Progenitor cell of endocrine pancreas (in vitro differentiated cells): Measurements from ENCODE around the gene RASGRP2. TPM values are rescaled to one million over a fixed set of nuclear protein-coding genes. Genes with fewer than 3 reads are reported as not detected.

Experiments
- DNase-seq: peaks from one replicate; pipeline ENCODE4 v3.0.0; 2021; ENCODE audit warnings: low spot score; ENCODE audit not compliant: unreplicated experiment
- H3K27ac Mint-ChIP-seq: 2 replicates; pipeline ENCODE4 v1.8.0; 2021; ENCODE audit warnings: mild to moderate bottlenecking, moderate library complexity, mixed read lengths
- H3K27me3 Mint-ChIP-seq: 2 replicates; pipeline ENCODE4 v1.8.0; 2021; ENCODE audit warnings: mixed read lengths
- H3K36me3 Mint-ChIP-seq: 2 replicates; pipeline ENCODE4 v1.8.0; 2022; ENCODE audit warnings: mixed read lengths; ENCODE audit not compliant: insufficient read depth
- H3K4me1 Mint-ChIP-seq: 2 replicates; pipeline ENCODE4 v1.8.0; 2021; ENCODE audit warnings: low read depth, mixed read lengths
- H3K4me3 Mint-ChIP-seq: 2 replicates; pipeline ENCODE4 v1.8.0; 2021; ENCODE audit warnings: low read depth, mild to moderate bottlenecking, moderate library complexity, mixed read lengths
- H3K9me3 Mint-ChIP-seq: 2 replicates; pipeline ENCODE4 v1.8.0; 2021; ENCODE audit warnings: low read depth, mixed read lengths
- CTCF ChIP-seq: fragments of 200-600 bp; sonication (generic); IDR thresholded peaks from one replicate; pipeline ENCODE4 v1.5.0; 2021; ENCODE audit warnings: antibody characterized with exemption, mild to moderate bottlenecking; ENCODE audit not compliant: unreplicated experiment
- total RNA-seq: library from RNA; stranded (reverse); gene quantifications from 2 replicates; pipeline ENCODE4 v1.2.1, GENCODE V29; 2021

The RASGRP2 gene
- total RNA-seq, 1 donor from 2014 or later = 0.53 TPM

DNA sequence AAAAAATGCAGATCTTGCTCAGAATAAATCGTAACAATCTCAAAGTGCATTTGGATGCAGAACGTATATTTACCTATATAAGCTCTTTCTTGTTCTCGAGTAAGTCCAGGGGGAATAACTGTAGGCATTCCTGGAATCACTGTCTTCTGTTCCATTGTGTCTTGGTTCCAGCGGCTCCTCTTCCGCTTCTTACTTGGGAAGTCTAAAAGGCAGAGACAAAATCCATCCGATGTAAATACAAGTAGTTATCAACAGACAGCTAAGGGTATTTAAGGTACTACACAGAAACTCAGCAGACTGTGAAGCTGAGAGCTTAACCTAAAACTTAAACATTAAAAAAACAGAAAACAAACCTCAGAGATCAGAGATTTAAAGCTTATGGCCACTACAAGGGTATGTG is 32.5 kb upstream of the RASGRP2 start:
- DNase-seq = no peak
- no peak for TF ChIP-seq CTCF
- Mint-ChIP-seq H3K36me3 (peaks cover 43% of the 10 kb centered on the region), H3K4me1 (peaks cover 37% of the 10 kb centered on the region), H3K4me3 (peak overlapping the region; percentile 93), H3K9me3 (no peaks in the 10 kb centered on the region), H3K27me3 (no peaks in the 10 kb centered on the region), H3K27ac (peak overlapping the region; percentile 97)

DNA sequence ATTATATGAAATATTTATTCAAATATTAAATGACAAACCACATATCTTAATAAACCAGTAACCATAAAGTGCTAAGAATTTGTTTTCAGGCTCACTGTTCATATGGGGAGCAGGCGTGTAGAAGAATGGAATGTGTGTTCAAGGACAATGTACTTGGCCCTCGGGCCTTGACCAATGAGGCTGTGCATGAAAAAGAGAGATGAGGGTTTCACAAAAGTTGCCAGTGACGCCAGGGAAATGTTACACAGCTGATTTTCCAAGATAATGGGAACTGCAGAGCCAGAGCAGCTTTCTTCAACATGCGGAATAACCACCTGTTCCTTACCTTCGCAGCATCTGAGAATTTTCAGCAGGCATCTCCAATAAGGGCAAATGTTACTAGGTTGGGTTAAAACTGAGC is 30.2 kb upstream of the RASGRP2 start:
- Mint-ChIP-seq H3K9me3 (no peaks in the 10 kb centered on the region), H3K36me3 (peaks cover 57% of the 10 kb centered on the region), H3K27ac (no peak overlapping the region), H3K4me3 (no peak overlapping the region), H3K4me1 (peaks cover 36% of the 10 kb centered on the region), H3K27me3 (no peaks in the 10 kb centered on the region)
- no peak for DNase-seq
- TF ChIP-seq CTCF = no peak

DNA sequence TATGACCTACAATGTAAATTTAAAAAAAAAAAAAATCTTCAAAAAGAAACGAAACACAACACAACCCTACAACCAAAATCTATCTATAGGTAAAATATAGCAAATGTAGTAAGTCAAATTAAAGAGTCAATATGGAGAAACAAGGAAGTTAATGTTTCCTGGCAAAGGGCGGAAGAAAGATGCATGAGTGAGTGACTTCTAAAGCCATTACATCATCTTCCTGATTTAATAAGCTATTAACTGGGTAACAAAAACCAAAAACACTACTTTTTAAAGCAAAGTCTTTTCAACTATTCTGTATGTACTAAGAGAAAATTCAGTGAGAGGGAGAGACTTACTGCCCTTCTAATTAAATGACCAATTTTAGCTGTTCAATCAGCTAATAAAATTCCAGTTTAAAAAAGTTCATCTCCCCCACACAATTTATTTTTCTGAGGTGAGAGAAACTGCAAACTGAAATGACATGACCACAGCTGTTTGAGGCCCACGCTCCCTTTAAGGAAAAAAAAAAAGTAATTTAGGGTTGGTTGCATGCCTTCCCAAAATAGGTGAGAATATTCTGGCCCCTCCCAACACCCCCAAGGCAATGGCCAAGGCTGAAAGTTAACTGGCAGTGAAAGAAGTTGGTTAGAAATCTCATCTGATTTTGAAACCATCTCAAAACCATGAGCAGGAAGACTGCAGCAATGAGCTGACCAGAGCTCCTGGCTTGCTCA is 28.5 kb upstream of the RASGRP2 start:
- no peak for DNase-seq
- peak overlapping the region; percentile 1 for H3K27ac Mint-ChIP-seq
- peaks cover 35% of the 10 kb centered on the region for H3K4me1 Mint-ChIP-seq
- H3K27me3 Mint-ChIP-seq = no peaks in the 10 kb centered on the region
- TF ChIP-seq CTCF = no peak
- peaks cover 71% of the 10 kb centered on the region for H3K36me3 Mint-ChIP-seq
- H3K9me3 Mint-ChIP-seq = no peaks in the 10 kb centered on the region
- no peak overlapping the region for H3K4me3 Mint-ChIP-seq

GRCh38 chr11:64771861-64772260 is 27.9 kb upstream of the RASGRP2 start:
- H3K27me3 Mint-ChIP-seq = no peaks in the 10 kb centered on the region
- no peaks in the 10 kb centered on the region for H3K9me3 Mint-ChIP-seq
- no peak overlapping the region for H3K4me3 Mint-ChIP-seq
- no peak for TF ChIP-seq CTCF
- H3K27ac Mint-ChIP-seq = peak overlapping the region; percentile 1
- no peak for DNase-seq
- peaks cover 70% of the 10 kb centered on the region for H3K36me3 Mint-ChIP-seq
- H3K4me1 Mint-ChIP-seq = peaks cover 29% of the 10 kb centered on the region

GRCh38 chr11:64770120-64770519 is 26.2 kb upstream of the RASGRP2 start:
- no peak for TF ChIP-seq CTCF
- Mint-ChIP-seq H3K36me3 (peaks cover 60% of the 10 kb centered on the region), H3K9me3 (no peaks in the 10 kb centered on the region), H3K27ac (no peak overlapping the region), H3K4me3 (no peak overlapping the region), H3K27me3 (no peaks in the 10 kb centered on the region), H3K4me1 (peaks cover 18% of the 10 kb centered on the region)
- no peak for DNase-seq
